Neural cell (in vitro differentiated cells): ENCODE data around the gene SLC15A4. TPM values are rescaled to one million over a fixed set of nuclear protein-coding genes. Genes with fewer than 3 reads are reported as not detected.

Source experiments
- H2AFZ ChIP-seq: fragments of 200-600, 300-800 bp; sonication (generic), shearing (Covaris generic); 2 replicates; pipeline ENCODE4 v1.6.0; 2014; ENCODE audit warnings: low read depth, mild to moderate bottlenecking, antibody characterized with exemption, low read length, moderate library complexity
- H3F3A ChIP-seq: fragments of 200-600 bp; shearing (Covaris generic); 2 replicates; pipeline ENCODE4 v1.6.1; 2016; ENCODE audit warnings: mild to moderate bottlenecking, moderate library complexity, mixed read lengths, antibody characterized with exemption, low read length; ENCODE audit not compliant: insufficient read depth, poor library complexity, severe bottlenecking
- H3K27ac ChIP-seq: fragments of 200-600, 300-800 bp; sonication (generic), shearing (Covaris generic); 2 replicates; pipeline ENCODE4 v1.5.1; 2014; ENCODE audit warnings: mild to moderate bottlenecking, low read length, moderate library complexity
- H3K27me3 ChIP-seq: fragments of 300-800, 200-600 bp; sonication (generic), shearing (Covaris generic); 2 replicates; pipeline ENCODE4 v1.6.0; 2014; ENCODE audit warnings: mild to moderate bottlenecking, low read depth, low read length, moderate library complexity; ENCODE audit not compliant: insufficient read depth
- H3K36me3 ChIP-seq: fragments of 300-800, 200-600 bp; sonication (generic), shearing (Covaris generic); 2 replicates; pipeline ENCODE4 v1.5.1; 2014; ENCODE audit warnings: mild to moderate bottlenecking, antibody characterized with exemption, low read length, moderate library complexity; ENCODE audit not compliant: insufficient read depth
- H3K4me2 ChIP-seq: fragments of 300-800, 200-600 bp; sonication (generic), shearing (Covaris generic); 2 replicates; pipeline ENCODE4 v1.6.0; 2014; ENCODE audit warnings: mild to moderate bottlenecking, low read length
- H3K4me3 ChIP-seq: fragments of 300-800, 200-600 bp; sonication (generic), shearing (Covaris generic); 2 replicates; pipeline ENCODE4 v1.5.1; 2014; ENCODE audit warnings: mild to moderate bottlenecking, low read length, moderate library complexity
- H3K79me2 ChIP-seq: fragments of 200-600 bp; shearing (Covaris generic); replicated peaks from 2 replicates; pipeline ENCODE4 v1.6.0; 2014; ENCODE audit warnings: mild to moderate bottlenecking, low read length, moderate library complexity; ENCODE audit not compliant: insufficient read depth
- H3K9ac ChIP-seq: fragments of 300-800, 200-600 bp; sonication (generic), shearing (Covaris generic); 2 replicates; pipeline ENCODE4 v1.6.1; 2016; ENCODE audit warnings: mild to moderate bottlenecking, low read length, mixed read lengths
- H3K9me2 ChIP-seq: fragments of 200-600 bp; shearing (Covaris generic); 2 replicates; pipeline ENCODE4 v1.6.1; 2016; ENCODE audit warnings: mild to moderate bottlenecking, low read length, mixed read lengths; ENCODE audit not compliant: insufficient read depth
- H3K9me3 ChIP-seq: fragments of 200-600, 300-800 bp; sonication (generic), shearing (Covaris generic); 2 replicates; pipeline ENCODE4 v1.6.1; 2016; ENCODE audit warnings: mild to moderate bottlenecking, mixed run types, low read length, moderate library complexity, mixed read lengths
- H4K20me1 ChIP-seq: fragments of 200-600 bp; shearing (Covaris generic); 2 replicates; pipeline ENCODE4 v1.6.1; 2016; ENCODE audit warnings: mild to moderate bottlenecking, mixed run types; ENCODE audit not compliant: insufficient read depth
- CTCF ChIP-seq: fragments of 450-650 bp; IDR thresholded peaks from 2 replicates; pipeline ENCODE4 v1.5.1; 2014; ENCODE audit warnings: antibody characterized with exemption, mild to moderate bottlenecking, moderate library complexity; ENCODE audit not compliant: poor library complexity, severe bottlenecking
- EP300 ChIP-seq: fragments of 450-650 bp; conservative IDR thresholded peaks from 2 replicates; pipeline ENCODE4 v1.6.1; 2014; ENCODE audit warnings: antibody characterized with exemption, mild to moderate bottlenecking, moderate library complexity; ENCODE audit not compliant: poor library complexity, severe bottlenecking
- EZH2 ChIP-seq: fragments of 200-600, 300-800 bp; shearing (Covaris generic), sonication (generic); IDR thresholded peaks from 2 replicates; pipeline ENCODE4 v1.6.1; 2014; ENCODE audit warnings: antibody characterized with exemption, low read length, borderline replicate concordance, mild to moderate bottlenecking; ENCODE audit not compliant: insufficient read depth, poor library complexity, severe bottlenecking
- MXI1 ChIP-seq: fragments of 450-650 bp; conservative IDR thresholded peaks from 2 replicates; pipeline ENCODE4 v1.6.1; 2014; ENCODE audit warnings: antibody characterized with exemption, mild to moderate bottlenecking; ENCODE audit not compliant: poor library complexity, severe bottlenecking
- POLR2AphosphoS5 ChIP-seq: IDR thresholded peaks from 2 replicates; pipeline ENCODE4 v1.6.1; 2012
- RAD21 ChIP-seq: fragments of 450-650 bp; conservative IDR thresholded peaks from 2 replicates; pipeline ENCODE4 v1.6.1; 2014; ENCODE audit warnings: antibody characterized with exemption, mild to moderate bottlenecking, moderate library complexity
- REST ChIP-seq: IDR thresholded peaks from 2 replicates; pipeline ENCODE4 v1.6.1; 2012; ENCODE audit warnings: borderline replicate concordance
- SMC3 ChIP-seq: fragments of 450-650 bp; conservative IDR thresholded peaks from 2 replicates; pipeline ENCODE4 v1.6.1; 2014; ENCODE audit warnings: antibody characterized with exemption, mild to moderate bottlenecking, moderate library complexity; ENCODE audit not compliant: poor library complexity
- TAF1 ChIP-seq: IDR thresholded peaks from 2 replicates; pipeline ENCODE4 v1.6.1; 2012; ENCODE audit warnings: low read depth
- polyA plus RNA-seq: library from polyadenylated mRNA; depleted of rRNA; stranded (reverse); fragments of >200 nt; gene quantifications from 2 replicates; pipeline ENCODE4 v1.2.3, GENCODE V29; 2014

SLC15A4 gene
- polyA plus RNA-seq, 1 donor from 2014 or later: 34.7 TPM

GRCh38 chr12:128795530-128796361 lies 28.0 kb downstream of the SLC15A4 start:
- H3K4me2 ChIP-seq: no peak overlapping the region
- no peak overlapping the region for H3K9ac ChIP-seq
- no peak overlapping the region for H3K27ac ChIP-seq
- H2AFZ ChIP-seq: no peak overlapping the region
- no peaks in the 10 kb centered on the region for H3K79me2 ChIP-seq
- H3K27me3 ChIP-seq: no peaks in the 10 kb centered on the region
- TF ChIP-seq TAF1: no peak
- TF ChIP-seq RAD21: no peak
- TF ChIP-seq EZH2: no peak
- no peak for TF ChIP-seq MXI1
- TF ChIP-seq POLR2AphosphoS5: no peak
- no peak for TF ChIP-seq EP300
- TF ChIP-seq REST: no peak
- TF ChIP-seq SMC3: no peak
- TF ChIP-seq CTCF: no peak
- no peak overlapping the region for H3K4me3 ChIP-seq
- H3K9me3 ChIP-seq: no peaks in the 10 kb centered on the region
- no peaks in the 10 kb centered on the region for H4K20me1 ChIP-seq
- H3F3A ChIP-seq: no peaks in the 10 kb centered on the region
- no peaks in the 10 kb centered on the region for H3K9me2 ChIP-seq
- H3K36me3 ChIP-seq: peaks cover 13% of the 10 kb centered on the region

- no peaks in the 10 kb centered on the region for H3K9me3 ChIP-seq
- H3K79me2 ChIP-seq: no peaks in the 10 kb centered on the region
- no peaks in the 10 kb centered on the region for H3K9me2 ChIP-seq
- no peak overlapping the region for H3K4me2 ChIP-seq
- H2AFZ ChIP-seq: no peak overlapping the region
- TF ChIP-seq REST (no peak), RAD21 (no peak), TAF1 (no peak), MXI1 (no peak), SMC3 (no peak), EP300 (no peak), POLR2AphosphoS5 (no peak), EZH2 (no peak), CTCF (no peak)
- H3K27me3 ChIP-seq: no peaks in the 10 kb centered on the region
- H3K36me3 ChIP-seq: peaks cover 8% of the 10 kb centered on the region
- no peak overlapping the region for H3K27ac ChIP-seq
- no peaks in the 10 kb centered on the region for H3F3A ChIP-seq
- no peak overlapping the region for H3K9ac ChIP-seq
- H4K20me1 ChIP-seq: no peaks in the 10 kb centered on the region
- H3K4me3 ChIP-seq: no peak overlapping the region
Observed at GRCh38 chr12:128794661-128795529, 28.9 kb downstream of the SLC15A4 start.
